ENCODE measurements around the gene CERS5.

CERS5 gene

GRCh38 chr12:50197297-50197727 lies 30.1 kb upstream of the CERS5 start:
- Histone ChIP-seq H3K4me3 (ENCODE audit: low read length) (no peak overlapping the region), H3K9ac (ENCODE audit: low read length) (no peak overlapping the region), H3K36me3 (replicated peaks; ENCODE audit: low read depth, low read length) (peaks cover 55% of the 10 kb centered on the region), H3K27ac (ENCODE audit: low read length) (no peak overlapping the region), H2AFZ (ENCODE audit: low read depth, low read length) (no peak overlapping the region), H3K79me2 (ENCODE audit: low read length) (peaks cover 3% of the 10 kb centered on the region), H3K9me3 (ENCODE audit: insufficient read depth, low read length) (no peaks in the 10 kb centered on the region), H3K4me2 (ENCODE audit: low read length) (no peak overlapping the region), H3K27me3 (ENCODE audit: low read depth, low read length) (no peaks in the 10 kb centered on the region), H4K20me1 (ENCODE audit: insufficient read depth, low read length) (no peaks in the 10 kb centered on the region), H3K4me1 (ENCODE audit: low read length) (no peaks in the 10 kb centered on the region)
- no peak for TF ChIP-seq EZH2phosphoT487 (IDR thresholded peaks at IDR 0.05; ENCODE audit: low read depth)
- TF ChIP-seq CTCF (IDR thresholded peaks at IDR 0.05; ENCODE audit: low read depth, low read length) = no peak

- peaks cover 53% of the 10 kb centered on the region for H3K36me3 ChIP-seq (replicated peaks; ENCODE audit: low read depth, low read length)
- H3K27me3 ChIP-seq (ENCODE audit: low read depth, low read length) = no peaks in the 10 kb centered on the region
- no peaks in the 10 kb centered on the region for H4K20me1 ChIP-seq (ENCODE audit: insufficient read depth, low read length)
- H3K79me2 ChIP-seq (ENCODE audit: low read length) = no peaks in the 10 kb centered on the region
- no peaks in the 10 kb centered on the region for H3K9me3 ChIP-seq (ENCODE audit: insufficient read depth, low read length)
- no peak overlapping the region for H3K4me2 ChIP-seq (ENCODE audit: low read length)
- H3K4me1 ChIP-seq (ENCODE audit: low read length) = no peaks in the 10 kb centered on the region
- no peak overlapping the region for H3K4me3 ChIP-seq (ENCODE audit: low read length)
- no peak overlapping the region for H2AFZ ChIP-seq (ENCODE audit: low read depth, low read length)
- no peak overlapping the region for H3K9ac ChIP-seq (ENCODE audit: low read length)
- no peak overlapping the region for H3K27ac ChIP-seq (ENCODE audit: low read length)
- no peak for TF ChIP-seq EZH2phosphoT487 (IDR thresholded peaks at IDR 0.05; ENCODE audit: low read depth)
- no peak for TF ChIP-seq CTCF (IDR thresholded peaks at IDR 0.05; ENCODE audit: low read depth, low read length)
Measured at GRCh38 chr12:50196537-50196936, 29.4 kb upstream of the CERS5 start.

GRCh38 chr12:50195832-50196231 lies 28.7 kb upstream of the CERS5 start:
- H3K27me3 ChIP-seq (ENCODE audit: low read depth, low read length) = no peaks in the 10 kb centered on the region
- no peaks in the 10 kb centered on the region for H4K20me1 ChIP-seq (ENCODE audit: insufficient read depth, low read length)
- peaks cover 48% of the 10 kb centered on the region for H3K36me3 ChIP-seq (replicated peaks; ENCODE audit: low read depth, low read length)
- no peaks in the 10 kb centered on the region for H3K79me2 ChIP-seq (ENCODE audit: low read length)
- no peak overlapping the region for H3K9ac ChIP-seq (ENCODE audit: low read length)
- no peak overlapping the region for H2AFZ ChIP-seq (ENCODE audit: low read depth, low read length)
- H3K4me3 ChIP-seq (ENCODE audit: low read length) = no peak overlapping the region
- H3K9me3 ChIP-seq (ENCODE audit: insufficient read depth, low read length) = no peaks in the 10 kb centered on the region
- H3K4me1 ChIP-seq (ENCODE audit: low read length) = no peaks in the 10 kb centered on the region
- H3K27ac ChIP-seq (ENCODE audit: low read length) = no peak overlapping the region
- no peak overlapping the region for H3K4me2 ChIP-seq (ENCODE audit: low read length)
- TF ChIP-seq CTCF (IDR thresholded peaks at IDR 0.05; ENCODE audit: low read depth, low read length) (no peak), EZH2phosphoT487 (IDR thresholded peaks at IDR 0.05; ENCODE audit: low read depth) (no peak)

DNA sequence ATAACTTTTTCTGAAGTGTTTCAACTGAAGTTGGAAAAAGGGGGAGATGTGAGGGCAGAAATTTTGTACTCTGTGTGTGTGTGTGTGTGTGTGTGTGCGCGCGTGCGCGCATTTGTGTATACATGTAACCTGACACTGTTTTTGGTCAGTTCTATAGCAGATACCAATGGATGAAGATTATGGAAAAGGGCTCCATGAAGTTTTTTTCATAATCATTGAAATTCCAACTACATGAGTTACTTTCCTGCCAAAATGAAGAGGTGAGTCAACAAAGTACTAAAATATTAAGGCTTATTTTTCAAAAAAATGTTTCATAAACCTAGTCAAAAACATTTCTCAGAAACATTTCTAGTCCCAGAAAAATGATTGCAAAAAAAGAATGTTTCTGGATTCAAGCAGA lies 25.7 kb upstream of the CERS5 start:
- Histone ChIP-seq H3K79me2 (ENCODE audit: low read length) (no peaks in the 10 kb centered on the region), H3K36me3 (replicated peaks; ENCODE audit: low read depth, low read length) (peaks cover 42% of the 10 kb centered on the region), H2AFZ (ENCODE audit: low read depth, low read length) (no peak overlapping the region), H3K9ac (ENCODE audit: low read length) (no peak overlapping the region), H3K27ac (ENCODE audit: low read length) (no peak overlapping the region), H3K4me1 (ENCODE audit: low read length) (no peaks in the 10 kb centered on the region), H3K9me3 (ENCODE audit: insufficient read depth, low read length) (no peaks in the 10 kb centered on the region), H4K20me1 (ENCODE audit: insufficient read depth, low read length) (0 out of 2 replicates have a peak, but pooled peaks cover 1% of the 10 kb centered on the region), H3K27me3 (ENCODE audit: low read depth, low read length) (no peaks in the 10 kb centered on the region), H3K4me3 (ENCODE audit: low read length) (no peak overlapping the region), H3K4me2 (ENCODE audit: low read length) (no peak overlapping the region)
- TF ChIP-seq EZH2phosphoT487 (IDR thresholded peaks at IDR 0.05; ENCODE audit: low read depth) (no peak), CTCF (IDR thresholded peaks at IDR 0.05; ENCODE audit: low read depth, low read length) (no peak)

Data from OCI-LY3 (cell line).